DMS114 treated with DMSO at 0.1 percent for 48 hours (cell line): Measurements from ENCODE around the gene C16orf74.

ENCODE experiments used
- DNase-seq: peaks from one replicate; lab custom pipeline; 2025; ENCODE audit not compliant: unreplicated experiment; lab: John Stamatoyannopoulos, UW

Gene C16orf74

DNA sequence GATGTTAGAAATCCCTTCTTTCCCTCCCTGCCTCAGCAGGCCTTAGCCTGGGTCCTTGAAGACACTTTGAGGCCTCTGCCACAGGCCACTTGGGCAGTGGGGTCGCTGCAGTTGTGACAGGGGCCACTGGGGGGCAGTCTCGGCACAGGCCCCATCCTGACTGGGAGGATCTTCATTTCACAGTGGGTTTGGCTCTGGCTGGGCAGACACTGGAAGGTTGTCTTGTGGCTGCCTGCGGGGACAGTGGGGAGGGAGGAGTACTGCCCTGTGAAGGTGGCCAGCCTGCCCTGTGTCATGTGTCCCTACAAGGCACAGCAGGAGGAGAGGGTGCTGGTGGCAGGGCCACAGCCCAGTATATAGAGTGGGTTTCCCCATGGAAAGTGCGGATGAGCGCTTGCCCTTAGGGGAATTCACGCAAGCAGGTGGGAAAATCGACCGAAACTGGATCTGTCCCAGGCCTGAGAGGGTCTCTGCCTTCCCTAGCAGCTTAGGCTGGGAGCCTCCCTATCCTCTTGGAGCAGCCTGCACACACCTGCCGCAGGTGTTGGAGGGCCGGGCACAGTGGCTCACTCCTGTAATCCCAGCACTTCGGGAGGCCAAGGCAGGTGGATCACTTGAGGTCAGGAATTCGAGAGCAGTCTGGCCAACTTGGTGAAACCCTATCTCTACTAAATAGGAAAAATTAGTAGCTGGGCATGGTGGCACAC, 90.9 kb downstream of the C16orf74 start:
- peak; percentile 38 for DNase-seq

GRCh38 chr16:85659336-85659735, 91.6 kb downstream of the C16orf74 start:
- DNase-seq: no peak

DNA sequence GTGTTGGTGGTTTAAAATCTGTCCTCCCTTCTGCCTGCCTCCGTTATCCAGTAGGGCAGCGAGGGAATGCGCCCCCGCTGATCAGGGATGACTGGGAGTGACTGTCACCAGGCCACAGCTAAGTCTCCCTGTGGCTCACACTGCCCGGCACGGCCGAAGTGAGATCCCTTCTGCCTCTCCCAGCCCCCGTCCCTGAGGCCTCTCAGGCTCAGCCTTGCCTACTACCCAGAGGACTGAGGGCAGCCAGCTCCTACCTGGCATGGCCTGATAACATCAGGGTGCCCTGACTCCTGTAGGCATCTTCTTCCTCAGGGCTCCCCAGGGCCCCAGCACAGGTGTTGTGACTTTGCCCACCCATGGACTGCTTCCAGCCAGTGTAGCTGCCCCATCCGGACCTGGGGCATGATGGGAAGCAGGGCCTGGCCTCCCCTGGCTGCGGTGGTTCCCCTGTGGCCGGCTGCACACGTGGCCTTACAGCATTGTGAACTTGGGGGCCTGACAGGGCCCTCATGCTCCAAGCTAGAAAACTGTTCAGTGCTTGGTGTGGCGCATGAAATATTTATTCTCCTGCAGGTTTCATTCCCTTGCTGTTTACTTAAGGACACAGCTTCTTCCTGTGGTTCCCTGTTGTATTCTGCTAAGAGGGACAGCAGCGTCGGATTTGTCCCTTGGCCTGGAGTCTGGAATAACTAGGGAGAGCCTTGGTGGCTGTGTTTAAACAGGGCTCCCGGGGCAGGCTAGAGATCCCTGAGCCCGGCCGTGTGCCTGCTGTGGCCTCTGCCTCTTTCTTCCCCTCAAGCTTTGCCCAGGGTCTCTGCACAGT, 92.2 kb downstream of the C16orf74 start:
- no peak for DNase-seq

DNA sequence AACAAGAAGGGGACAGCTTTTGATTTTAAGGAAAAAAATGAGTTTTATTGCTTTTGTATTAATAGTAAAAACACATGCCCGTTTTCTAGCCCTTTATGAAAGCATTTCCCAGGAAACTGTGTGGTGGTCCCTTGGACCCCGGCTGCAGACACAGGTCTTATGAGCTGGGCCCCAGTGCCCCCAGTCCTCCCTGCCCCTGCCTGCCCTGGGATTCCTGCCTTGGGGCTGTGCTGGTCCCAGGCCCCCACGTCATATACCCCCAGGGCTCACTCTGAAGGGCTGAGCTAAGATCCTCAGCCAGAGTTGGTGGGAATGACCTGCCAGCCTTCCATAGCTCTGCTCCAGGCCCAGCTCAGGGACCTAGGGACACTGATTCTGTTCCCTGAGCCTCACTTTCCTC, 92.9 kb downstream of the C16orf74 start:
- DNase-seq: no peak
